HCT116 (cell line): ENCODE data around the gene PIEZO2.

Experiments
- CBX3 ChIP-seq: IDR thresholded peaks from 2 replicates; pipeline ENCODE4 v1.6.1; 2012; ENCODE audit warnings: low read depth
- EGR1 ChIP-seq: IDR thresholded peaks from 2 replicates; pipeline ENCODE4 v1.6.1; 2012; ENCODE audit warnings: low read depth
- MAX ChIP-seq: IDR thresholded peaks from 2 replicates; pipeline ENCODE4 v1.6.1; 2012
- POLR2A ChIP-seq: IDR thresholded peaks from 2 replicates; pipeline ENCODE4 v1.7.0; 2011; ENCODE audit warnings: borderline replicate concordance; ENCODE audit not compliant: insufficient read depth, insufficient read length; ENCODE audit errors: extremely low read depth
- SIN3A ChIP-seq: IDR thresholded peaks from 2 replicates; pipeline ENCODE4 v1.6.1; 2012; ENCODE audit warnings: low read depth
- YY1 ChIP-seq: IDR thresholded peaks from 2 replicates; pipeline ENCODE4 v1.6.1; 2011; ENCODE audit warnings: low read length, low read depth, moderate library complexity, mild to moderate bottlenecking; ENCODE audit not compliant: insufficient replicate concordance; ENCODE audit errors: extremely low read depth
- TF ChIP-seq, protein P1 (sequence below), 3 experiments: fragments of 200-600 bp in 1 of 3; sonication (generic) in 1 of 3; IDR thresholded peaks in 2 of 3; conservative IDR thresholded peaks in 1 of 3; 2 replicates each; pipeline ENCODE4 v1.5.1; 2012 to 2017; ENCODE audit warnings: low read depth in 2 of 3, low read length in 2 of 3, antibody characterized with exemption in 1 of 3, borderline replicate concordance in 1 of 3, control low read depth in 1 of 3, mild to moderate bottlenecking in 1 of 3, mixed read lengths in 1 of 3, mixed run types in 1 of 3, moderate library complexity in 1 of 3; ENCODE audit not compliant: insufficient read depth in 1 of 3

GRCh38 chr18:11112286-11112685 is 37.1 kb downstream of the PIEZO2 start:
- TF ChIP-seq, protein P1, sequence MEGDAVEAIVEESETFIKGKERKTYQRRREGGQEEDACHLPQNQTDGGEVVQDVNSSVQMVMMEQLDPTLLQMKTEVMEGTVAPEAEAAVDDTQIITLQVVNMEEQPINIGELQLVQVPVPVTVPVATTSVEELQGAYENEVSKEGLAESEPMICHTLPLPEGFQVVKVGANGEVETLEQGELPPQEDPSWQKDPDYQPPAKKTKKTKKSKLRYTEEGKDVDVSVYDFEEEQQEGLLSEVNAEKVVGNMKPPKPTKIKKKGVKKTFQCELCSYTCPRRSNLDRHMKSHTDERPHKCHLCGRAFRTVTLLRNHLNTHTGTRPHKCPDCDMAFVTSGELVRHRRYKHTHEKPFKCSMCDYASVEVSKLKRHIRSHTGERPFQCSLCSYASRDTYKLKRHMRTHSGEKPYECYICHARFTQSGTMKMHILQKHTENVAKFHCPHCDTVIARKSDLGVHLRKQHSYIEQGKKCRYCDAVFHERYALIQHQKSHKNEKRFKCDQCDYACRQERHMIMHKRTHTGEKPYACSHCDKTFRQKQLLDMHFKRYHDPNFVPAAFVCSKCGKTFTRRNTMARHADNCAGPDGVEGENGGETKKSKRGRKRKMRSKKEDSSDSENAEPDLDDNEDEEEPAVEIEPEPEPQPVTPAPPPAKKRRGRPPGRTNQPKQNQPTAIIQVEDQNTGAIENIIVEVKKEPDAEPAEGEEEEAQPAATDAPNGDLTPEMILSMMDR (IDR thresholded peaks at IDR 0.05 in 2 of 3, conservative IDR thresholded peaks at IDR 0.05 in 1 of 3; ENCODE audit: borderline replicate concordance in 1 of 3, insufficient read depth in 1 of 3, low read depth in 2 of 3, low read length in 2 of 3) = no peak
- TF ChIP-seq YY1 (no peak), EGR1 (no peak), MAX (no peak), POLR2A (no peak), SIN3A (no peak), CBX3 (no peak)
